Adipose tissue (tissue), 3 donors: Measurements from ENCODE around the gene SLC25A38. TPM values are rescaled to one million over a fixed set of nuclear protein-coding genes. Genes with fewer than 3 reads are reported as not detected.
"Not testable (repeated sequence)": the region's sequence is repeated elsewhere in the genome, so short reads cannot be mapped to it uniquely, and the experiment has no call there.

Source experiments
- H3K27ac ChIP-seq: one replicate; pipeline ENCODE4 v1.5.1; 2013; ENCODE audit warnings: low read depth, low read length
- WGBS, 3 donors: extraction: QIAGEN DNeasy Blood & Tissue Kit; methylation state at CpG; one replicate each; pipeline ENCODE4 v1.1.7; 2013; 5-methylcytosine and 5-hydroxymethylcytosine counted together
- polyA plus RNA-seq, 3 donors: library from polyadenylated mRNA; stranded (reverse); fragments of 200-250 nt; gene quantifications; one replicate each; pipeline ENCODE4 v1.2.3, GENCODE V29; 2013
- donor health status: healthy with polysubstance abuse.
- donor health status: Bipolar disorder and iron deficiency.
- donor health status: healthy.

SLC25A38 gene, protein sequence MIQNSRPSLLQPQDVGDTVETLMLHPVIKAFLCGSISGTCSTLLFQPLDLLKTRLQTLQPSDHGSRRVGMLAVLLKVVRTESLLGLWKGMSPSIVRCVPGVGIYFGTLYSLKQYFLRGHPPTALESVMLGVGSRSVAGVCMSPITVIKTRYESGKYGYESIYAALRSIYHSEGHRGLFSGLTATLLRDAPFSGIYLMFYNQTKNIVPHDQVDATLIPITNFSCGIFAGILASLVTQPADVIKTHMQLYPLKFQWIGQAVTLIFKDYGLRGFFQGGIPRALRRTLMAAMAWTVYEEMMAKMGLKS
- polyA plus RNA-seq = 10 to 100 TPM; 19.3 to 41.8 (median 22.7) TPM

DNA sequence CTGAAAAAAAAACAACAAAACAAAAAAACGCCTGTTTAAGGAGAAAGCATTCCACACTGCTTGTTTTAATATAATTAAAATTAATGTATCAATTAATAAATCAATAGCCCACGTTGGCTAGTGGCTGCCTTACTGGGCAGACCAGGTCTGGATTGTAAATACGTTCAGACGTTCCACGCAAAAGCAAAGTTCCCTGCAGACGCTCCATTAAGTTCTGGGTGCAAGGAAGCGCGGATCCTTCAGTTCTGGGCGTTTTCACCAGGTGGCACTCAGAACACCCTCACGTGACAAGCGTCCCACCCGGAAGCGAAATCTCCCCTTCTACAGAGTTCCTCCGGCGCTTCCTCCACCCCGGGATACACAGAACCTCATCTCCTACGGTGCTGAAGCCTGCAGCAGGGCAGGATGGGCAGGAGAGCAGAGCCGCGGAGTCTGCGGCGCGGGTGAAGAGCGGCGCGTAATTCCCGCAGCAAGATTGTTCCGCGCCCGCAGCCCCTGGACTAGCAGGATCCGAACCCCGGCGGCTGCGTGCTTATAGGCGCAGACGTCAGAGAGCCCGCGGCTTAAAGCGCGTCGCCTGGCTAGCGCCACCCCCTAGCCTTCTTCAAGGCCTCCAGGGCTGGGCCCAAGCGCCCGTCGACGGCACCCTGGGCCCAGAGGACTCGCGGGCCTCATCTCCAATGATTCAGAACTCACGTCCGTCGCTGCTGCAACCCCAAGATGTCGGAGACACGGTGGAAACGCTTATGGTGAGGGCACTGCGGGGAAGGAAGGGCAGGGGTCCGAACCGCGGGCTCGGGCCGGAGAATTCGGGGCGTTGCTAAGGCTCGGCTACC, at the start of gene SLC25A38:
SLC25A38 (plus strand) TSS at position 326 of the 836 bp plus-strand sequence; CDS start at position 681, 355 bp downstream.
- peak within 1 kb of the TSS; percentile 77 for H3K27ac ChIP-seq
- WGBS, 3 donors = 0% methylated on average over 62 of the region's 62 CpGs

DNA sequence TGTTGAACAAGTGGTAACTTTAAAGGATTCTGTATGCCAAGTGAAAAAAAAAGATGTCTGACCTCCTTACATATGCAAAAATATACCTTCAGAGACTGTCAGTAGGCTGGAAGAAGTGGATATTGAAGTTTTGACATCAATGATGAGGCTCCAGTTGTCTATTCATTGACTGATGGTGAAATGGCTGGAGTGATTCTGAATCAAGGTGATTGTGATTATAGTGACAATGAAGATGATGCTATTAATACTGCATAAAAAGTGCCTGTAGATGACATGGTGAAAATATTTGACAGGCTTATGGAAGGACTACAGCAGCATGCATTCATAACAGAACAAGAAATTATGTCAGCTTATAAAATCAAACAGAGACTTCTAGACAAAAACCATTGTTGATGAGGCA, 49.6 kb upstream of the SLC25A38 start:
- no peak overlapping the region for H3K27ac ChIP-seq

DNA sequence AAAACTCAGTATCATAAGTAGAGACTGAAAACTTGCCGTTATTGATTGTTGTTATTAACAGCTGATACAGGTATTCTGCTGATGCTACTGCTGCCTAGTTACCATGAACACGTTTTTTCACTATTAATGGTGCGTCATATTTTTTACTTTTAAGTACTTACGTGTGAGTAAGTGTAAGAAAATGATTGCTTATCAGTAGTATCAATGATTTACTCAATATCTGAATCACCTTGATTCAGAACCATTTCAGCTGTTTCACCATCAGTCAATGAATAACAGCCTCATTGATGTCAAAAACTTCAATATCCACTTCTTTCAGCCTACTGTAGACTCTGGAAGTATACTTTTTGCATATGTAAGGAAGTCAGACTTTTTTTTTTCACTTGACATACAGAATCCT, 49.0 kb upstream of the SLC25A38 start:
- 62 to 87% (median 85%) methylated on average over 4 of the region's 4 CpGs for WGBS, 3 donors
- no peak overlapping the region for H3K27ac ChIP-seq

DNA sequence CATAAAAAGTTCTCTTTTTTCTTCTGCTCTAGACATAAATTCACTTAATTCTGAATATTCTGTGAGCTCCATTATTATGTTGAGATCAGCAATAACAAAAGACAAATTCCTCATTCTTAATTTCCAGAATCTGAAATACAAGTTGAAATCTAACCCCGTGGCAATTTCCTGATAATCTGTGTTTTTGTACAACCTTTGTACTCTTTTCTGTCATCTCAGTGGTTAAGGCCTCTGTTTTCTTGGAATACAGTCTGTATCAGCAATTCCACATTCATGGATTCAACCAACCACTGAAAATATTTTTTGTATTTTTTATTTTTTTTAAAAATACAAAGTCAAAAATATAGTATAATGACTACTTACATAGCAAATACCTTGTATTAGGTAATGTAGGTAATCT, 45.0 kb upstream of the SLC25A38 start:
- no peak overlapping the region for H3K27ac ChIP-seq
- 62 to 84% (median 75%) methylated on average over 1 of the region's 1 CpG for WGBS, 3 donors

DNA sequence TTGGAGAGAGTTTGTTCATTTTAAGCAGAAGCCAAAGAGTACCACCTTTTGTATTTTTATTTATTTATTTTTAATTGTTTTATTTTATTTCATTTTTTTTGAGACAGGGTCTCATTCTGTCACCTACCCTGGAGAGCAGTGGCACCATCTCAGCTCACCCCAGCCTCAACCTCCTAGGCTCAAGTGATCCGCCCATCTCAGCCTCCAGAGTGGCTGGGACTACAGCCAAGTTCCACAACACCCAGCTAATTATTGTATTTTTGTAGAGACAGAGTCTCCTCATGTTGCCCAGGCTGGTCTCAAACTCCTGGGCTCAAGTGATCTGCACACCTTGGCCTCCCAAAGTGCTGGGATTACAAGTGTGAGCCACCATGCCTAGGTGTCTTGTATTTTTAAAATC, 44.1 kb upstream of the SLC25A38 start:
- 81 to 100% (median 81%) methylated on average over 1 of the region's 1 CpG for WGBS, 3 donors
- no peak overlapping the region for H3K27ac ChIP-seq

DNA sequence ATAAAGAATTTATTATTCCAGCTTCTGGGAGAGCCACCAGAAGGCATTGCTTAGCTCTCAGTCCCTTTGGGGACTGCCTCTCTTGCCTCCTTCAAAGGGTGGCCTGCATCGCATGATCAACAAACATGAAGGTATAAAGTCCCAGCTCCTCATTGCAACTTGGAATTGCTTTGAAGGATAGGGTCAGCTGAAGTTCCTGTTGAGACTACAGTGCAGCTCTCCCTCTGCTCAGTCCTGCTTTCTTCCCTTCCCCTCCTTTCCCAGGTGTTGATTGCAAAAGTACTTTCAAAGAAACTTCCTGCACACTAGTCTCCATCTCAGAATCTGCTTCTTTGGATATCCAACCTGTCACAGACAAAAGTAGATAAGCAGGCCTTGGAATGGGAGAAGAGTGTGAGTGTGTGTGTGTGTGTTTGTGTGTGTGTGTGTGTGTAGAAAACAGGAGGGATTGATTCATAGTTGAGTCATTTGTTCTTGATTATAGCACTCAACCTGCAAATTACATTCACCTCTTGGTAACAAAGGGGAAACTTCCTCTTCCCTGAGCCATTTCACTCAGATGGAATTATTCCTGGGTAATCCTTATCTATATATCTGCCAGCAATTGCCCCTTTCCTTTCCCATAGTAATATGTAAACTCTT, 40.0 kb upstream of the SLC25A38 start:
- H3K27ac ChIP-seq = no peak overlapping the region
- WGBS, 3 donors = 87 to 100% (median 91%) methylated on average over 1 of the region's 1 CpG

DNA sequence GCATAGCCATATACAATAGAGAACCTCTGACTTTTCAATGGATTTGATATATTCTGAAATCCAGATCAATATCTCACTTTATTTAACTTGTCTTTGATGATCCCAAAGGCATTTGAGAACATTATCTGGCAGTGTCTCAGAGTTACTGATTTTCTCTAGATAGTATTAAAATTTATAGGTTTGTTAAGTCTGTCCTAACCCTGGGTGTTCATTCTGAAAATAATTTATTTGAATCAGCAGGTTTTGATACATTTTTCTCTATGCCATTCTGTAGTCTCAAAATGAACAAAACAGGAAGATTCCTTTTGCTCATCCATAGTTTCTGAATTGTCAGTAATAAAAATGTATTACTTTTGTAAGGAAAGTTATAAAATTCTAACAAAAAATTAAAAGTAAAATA, 39.4 kb upstream of the SLC25A38 start:
- H3K27ac ChIP-seq = no peak overlapping the region

DNA sequence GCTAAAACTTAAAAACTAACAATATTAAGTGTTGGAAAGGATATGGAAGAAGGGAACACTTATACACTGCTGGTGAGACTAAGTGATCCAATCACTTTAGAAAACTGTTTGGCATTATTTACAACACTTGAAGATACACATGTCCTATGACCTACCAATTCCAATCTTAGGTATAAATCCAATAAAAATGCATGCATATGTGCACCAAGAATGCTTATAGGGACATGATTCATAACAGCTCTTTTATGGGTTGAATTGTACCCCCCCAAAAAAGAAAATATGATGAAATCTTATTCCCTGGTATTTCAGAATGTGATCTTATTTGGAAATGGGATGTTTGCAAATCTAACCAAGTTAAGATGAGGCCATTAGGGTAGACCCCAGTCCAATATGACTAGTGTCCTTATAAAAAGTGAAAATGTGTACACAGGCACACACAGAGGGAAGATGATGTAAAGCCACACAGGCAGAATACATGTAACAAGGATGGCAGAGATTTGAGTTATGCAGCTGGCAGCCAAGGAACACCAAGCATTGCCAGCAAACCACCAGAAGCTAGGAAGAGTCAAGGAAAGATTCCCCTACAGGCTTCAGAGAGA, 38.3 kb upstream of the SLC25A38 start:
- no peak overlapping the region for H3K27ac ChIP-seq

DNA sequence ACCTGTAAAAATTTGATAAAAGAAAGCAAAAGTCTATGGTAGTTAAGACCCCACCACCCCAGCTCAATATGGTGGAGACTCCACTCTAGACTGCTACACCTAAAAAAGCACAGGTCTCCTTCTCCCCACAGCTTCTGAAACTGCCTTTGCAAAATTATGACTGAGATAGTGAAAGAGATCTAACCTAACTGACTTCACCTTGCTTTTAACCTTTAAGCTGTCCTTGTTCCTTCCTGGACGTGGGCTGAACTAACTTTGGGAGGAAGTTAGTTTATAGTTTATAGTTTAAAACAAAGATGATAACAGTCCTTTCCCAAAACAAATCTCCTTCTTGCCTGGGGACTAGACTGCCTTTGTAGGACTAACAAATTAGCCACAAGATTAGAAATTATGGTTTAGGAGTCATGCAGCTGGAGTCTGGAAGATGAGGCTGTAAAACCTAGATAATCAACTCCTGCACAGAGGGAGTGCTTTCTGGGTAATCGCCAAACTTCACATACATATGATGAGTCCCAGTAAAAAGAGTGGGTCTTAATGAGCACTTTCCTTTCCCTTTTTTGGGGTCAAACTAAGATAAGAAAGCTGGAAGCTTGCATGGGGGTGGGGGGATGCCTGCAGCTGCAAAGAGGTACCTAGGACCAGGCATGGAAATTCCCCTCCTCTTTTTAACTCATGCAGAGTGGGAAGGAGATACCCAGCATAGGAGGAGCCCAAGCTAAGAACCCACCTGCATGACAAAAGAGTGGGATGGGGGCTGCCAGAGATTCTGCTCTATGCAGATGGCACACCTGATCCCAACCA, 36.2 kb upstream of the SLC25A38 start:
- 25 to 70% (median 34%) methylated on average over 2 of the region's 2 CpGs for WGBS, 3 donors
- no peak overlapping the region for H3K27ac ChIP-seq

DNA sequence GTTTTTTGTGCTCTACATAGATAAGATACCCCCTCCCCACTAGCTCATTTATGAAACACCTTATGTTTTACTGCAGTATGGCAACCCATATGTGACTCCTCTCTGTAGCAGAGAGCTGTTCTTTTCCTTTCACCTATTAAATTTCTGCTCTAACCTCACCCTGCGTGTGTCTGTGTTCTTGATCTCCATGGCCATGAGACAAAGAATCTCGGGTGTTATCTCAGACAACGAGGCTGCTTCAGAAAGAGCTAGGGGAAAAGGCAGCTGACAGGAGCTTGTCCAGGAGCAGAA, 35.6 kb upstream of the SLC25A38 start:
- H3K27ac ChIP-seq = no peak overlapping the region
- WGBS, 3 donors = 58 to 63% (median 58%) methylated on average over 3 of the region's 3 CpGs

DNA sequence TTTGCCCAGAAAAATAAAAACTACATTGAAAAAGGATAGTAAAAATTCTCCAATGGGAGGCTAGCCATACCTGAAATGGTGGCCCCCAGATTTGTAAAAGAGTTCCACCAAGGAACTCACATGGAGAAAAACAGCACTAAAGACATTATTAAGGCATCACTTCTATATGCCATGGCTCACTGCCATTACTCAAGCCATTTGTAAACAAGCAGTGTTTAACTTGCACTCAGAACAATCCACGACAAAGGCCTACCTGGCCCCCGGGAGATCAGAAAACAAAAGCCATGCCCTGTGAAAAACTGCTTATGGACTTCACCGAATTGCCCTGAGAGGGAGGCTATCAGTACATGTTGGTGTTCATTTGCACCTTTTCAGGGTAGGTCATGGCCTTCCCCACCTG, 34.1 kb upstream of the SLC25A38 start:
- WGBS, 3 donors = 46 to 61% (median 53%) methylated on average over 3 of the region's 3 CpGs
- no peak overlapping the region for H3K27ac ChIP-seq

DNA sequence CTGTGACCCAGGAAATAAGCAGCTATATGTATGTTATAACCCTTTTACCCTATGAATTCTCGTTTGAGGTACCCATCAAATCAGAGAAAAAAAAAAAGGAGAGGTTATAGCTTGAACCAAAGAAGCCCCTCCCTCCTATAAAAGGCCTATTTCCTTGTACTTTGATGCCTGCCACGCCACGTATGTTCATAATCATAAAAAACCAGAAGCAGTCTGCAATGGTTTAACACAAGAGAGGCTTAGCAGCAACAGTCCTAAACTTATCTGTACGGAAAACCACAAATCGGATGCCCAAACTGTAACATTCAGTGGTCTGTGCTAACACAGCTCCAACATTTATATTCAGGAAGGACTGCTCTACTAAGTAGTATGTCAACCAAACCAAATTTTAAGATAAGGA, 32.5 kb upstream of the SLC25A38 start:
- 52 to 87% (median 68%) methylated on average over 5 of the region's 5 CpGs for WGBS, 3 donors
- H3K27ac ChIP-seq = no peak overlapping the region

DNA sequence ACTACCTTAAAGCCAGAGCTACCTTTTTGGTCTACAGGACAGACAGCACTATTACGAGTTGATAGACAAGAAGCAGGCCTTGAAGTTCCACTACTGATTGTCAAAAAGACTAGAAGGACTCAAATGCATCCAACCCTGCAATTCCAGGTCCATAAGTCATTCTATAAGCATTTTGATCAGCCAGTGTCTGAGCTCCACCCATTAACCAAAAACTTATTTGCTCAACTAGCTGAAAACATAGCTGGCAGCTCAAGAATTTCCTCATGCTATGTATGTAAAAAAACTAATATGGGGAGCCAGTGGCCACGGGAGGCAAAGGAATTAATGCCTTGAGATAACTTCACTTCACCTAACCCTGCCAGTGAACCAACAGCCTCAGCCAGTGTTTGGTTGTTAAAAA, 32.0 kb upstream of the SLC25A38 start:
- WGBS, 3 donors = 62 to 83% (median 70%) methylated on average over 2 of the region's 2 CpGs

DNA sequence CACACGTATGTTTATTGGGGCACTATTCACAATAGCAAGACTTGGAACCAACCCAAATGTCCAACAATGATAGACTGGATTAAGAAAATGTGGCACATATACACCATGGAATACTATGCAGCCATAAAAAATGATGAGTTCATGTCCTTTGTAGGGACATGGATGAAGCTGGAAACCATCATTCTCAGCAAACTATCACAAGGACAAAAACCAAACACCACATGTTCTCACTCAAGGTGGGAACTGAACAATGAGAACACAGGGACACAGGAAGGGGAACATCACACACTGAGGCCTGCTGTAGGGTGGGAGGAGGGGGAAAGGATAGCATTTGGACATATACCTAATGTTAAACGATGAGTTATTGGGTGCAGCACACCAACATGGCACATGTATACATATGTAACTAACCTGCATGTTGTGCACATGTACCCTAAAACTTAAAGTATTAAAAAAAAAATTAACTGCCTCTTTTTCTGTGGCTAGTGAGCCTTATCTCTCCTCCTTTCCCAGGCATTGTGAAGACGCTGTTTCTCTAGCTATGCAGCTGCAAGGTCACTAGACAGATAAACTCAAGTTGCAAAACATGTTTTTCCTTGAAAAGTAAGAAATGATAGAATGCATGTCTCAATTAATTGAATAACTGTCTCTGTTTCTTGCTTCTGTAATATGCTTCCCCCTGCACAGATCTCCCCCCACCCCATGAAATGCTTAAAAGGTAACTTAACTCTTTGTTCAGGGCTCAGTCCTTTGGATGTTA, 29.8 kb upstream of the SLC25A38 start:
- 63 to 78% (median 64%) methylated on average over 3 of the region's 3 CpGs for WGBS, 3 donors
- not testable (repeated sequence) for H3K27ac ChIP-seq

More for the DNA sequence above, 32.0 kb upstream of the SLC25A38 start:
- H3K27ac ChIP-seq = not testable (repeated sequence)

DNA sequence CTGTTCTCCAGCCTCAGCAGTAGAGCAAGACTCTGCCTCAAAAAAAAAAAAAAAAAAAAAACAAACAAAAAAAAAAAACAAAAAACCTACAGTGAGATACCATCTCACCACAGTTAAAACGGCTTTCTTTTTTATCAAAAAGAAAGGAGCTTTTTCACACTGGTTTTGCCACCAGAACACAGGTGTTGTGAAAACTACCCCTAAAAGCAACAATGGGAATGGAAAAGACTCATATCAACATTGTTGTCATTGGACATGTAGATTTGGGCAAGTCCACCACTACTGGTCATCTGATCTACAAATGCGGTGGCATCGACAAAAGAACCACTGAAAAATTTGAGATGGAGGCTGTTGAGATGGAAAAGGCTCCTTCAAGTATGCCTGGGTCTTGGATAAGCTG, 24.8 kb upstream of the SLC25A38 start:
- WGBS, 3 donors = 74 to 85% (median 75%) methylated on average over 3 of the region's 3 CpGs
- no peak overlapping the region for H3K27ac ChIP-seq

DNA sequence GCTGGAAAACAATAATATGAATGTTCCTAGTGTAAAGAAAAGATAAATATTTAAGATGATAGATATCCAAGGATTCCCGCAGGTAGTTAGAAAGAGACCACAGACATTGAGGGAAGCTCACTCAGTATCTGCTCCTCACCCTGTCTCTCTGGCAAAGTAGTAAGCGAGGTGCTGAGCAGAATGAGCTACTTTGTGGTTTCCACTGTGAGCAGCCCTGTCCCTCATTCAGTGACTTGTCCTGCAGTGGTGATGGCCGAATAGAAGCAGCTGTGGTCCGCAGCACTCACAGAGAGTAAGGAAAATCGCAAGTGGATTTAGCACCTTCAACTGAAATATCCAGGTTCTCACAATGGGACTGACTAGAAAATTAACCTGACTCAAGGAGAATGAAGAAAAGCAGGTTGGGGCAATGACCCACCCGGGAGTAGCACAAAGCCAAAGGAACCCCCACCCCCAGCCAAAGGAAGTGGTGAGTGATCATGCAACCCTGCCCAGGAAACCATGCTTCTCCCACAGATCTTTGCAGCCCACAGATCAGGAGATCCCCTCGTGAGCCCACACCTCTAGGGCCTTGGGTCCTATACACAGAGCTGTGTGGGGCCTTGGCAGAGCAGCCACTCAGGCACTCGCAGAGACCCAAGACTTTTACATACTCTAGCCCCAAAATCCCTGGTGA, 21.8 kb upstream of the SLC25A38 start:
- H3K27ac ChIP-seq = no peak overlapping the region
- WGBS, 3 donors = 52 to 79% (median 60%) methylated on average over 8 of the region's 8 CpGs

DNA sequence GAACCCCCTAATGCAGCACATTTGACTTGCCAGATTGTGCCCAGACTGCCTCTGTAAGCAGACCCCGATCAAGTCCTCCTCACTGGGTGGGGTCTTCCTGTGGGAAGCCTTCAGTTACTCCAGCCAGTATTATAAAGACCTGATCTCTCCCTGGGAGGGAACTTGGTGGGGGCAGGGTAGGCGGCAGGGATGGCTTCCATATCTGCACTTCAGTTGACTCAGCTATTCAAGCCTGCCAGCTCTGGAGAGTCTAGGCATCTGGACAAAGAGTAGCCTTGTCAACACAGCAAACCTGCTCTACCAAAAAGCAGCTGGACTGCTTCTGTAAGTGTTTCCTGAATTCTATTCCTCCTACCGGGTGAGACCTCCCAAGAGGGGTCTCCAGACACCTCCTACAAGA, 21.0 kb upstream of the SLC25A38 start:
- no peak overlapping the region for H3K27ac ChIP-seq
- 41 to 67% (median 41%) methylated on average over 3 of the region's 3 CpGs for WGBS, 3 donors
